HG03457 (cell line): ENCODE data around the gene CFAP65.

Experiments used
- ATAC-seq: cut with Tn5 transposase; IDR thresholded peaks from one replicate; pipeline ENCODE4 v1.9.1; 2021; ENCODE audit warnings: moderate number of reproducible peaks; ENCODE audit not compliant: unreplicated experiment

Gene CFAP65

DNA sequence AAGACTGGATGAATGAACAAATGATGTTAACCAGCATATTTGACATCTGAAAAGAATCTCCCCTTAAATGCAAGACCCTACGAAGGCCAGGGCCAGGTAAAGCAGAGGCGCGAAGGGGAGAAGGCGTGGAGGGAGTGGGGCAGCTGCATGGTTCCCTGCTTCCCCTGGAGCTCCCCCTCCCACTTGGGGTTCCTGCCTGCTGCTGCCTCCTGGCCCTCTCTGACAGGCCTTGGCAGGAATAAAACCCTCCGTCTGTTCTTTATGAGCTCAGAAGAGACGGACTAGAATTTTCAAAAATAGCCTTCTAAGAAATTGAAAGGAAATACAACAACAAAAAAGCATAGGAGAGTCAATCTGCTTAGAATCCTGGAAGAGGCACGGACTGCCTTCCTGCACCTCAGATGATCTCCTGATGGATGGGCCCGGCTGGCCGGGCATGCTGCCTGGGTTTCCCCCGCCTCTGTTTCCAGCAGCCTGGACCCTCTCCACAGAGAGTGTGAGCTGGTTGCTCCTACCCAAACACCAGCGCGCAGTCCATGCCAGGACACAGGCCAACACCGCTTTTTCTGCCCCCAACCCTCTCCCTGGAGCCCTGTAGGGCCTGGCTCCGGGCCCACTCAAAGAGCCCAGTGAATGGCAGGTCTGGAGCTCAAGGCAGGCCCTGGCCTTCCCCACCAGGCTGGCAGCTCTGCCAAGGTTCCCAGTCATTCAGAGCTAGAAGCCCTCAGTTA, 23.9 kb downstream of the CFAP65 start:
- ATAC-seq = no peak

DNA sequence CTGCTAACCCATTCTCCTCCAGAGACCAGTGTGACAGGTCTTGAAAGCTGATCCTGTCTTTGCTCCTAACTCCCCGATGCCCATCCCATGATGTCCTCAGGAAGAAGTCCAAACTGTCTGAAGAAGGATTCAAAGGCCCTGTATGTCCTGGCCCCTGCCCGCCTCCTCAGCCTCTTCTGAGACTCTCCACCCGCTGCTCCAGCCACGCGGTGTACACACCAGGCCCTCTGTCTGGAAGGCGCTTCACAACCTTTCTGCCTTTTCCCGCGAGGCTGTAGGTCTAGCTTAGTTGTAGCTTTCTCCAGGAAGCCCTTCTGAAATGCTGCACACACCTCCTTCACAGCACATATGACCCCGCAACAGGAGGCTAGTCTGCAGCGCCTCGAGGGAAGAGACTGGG, 24.6 kb downstream of the CFAP65 start:
- ATAC-seq = no peak

DNA sequence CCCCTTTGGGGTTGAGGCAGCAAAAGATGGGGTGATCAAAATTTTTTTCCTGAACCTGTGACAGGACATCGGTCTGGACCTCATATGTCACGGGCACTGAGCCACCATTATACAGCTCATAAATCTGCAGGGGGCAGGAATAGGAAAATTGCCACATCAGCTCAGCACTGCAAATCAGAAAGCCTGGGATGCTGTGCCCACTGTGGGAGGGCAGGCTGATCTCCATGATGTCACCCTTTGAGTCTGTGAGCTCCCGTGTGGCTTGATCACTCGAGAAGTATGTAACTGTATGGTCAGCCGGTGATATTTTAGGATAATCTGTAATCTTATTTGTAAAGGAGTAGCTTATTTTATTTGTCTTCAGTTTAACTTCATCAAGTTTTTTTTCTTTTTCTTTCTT, 30.4 kb downstream of the CFAP65 start:
- no peak for ATAC-seq

DNA sequence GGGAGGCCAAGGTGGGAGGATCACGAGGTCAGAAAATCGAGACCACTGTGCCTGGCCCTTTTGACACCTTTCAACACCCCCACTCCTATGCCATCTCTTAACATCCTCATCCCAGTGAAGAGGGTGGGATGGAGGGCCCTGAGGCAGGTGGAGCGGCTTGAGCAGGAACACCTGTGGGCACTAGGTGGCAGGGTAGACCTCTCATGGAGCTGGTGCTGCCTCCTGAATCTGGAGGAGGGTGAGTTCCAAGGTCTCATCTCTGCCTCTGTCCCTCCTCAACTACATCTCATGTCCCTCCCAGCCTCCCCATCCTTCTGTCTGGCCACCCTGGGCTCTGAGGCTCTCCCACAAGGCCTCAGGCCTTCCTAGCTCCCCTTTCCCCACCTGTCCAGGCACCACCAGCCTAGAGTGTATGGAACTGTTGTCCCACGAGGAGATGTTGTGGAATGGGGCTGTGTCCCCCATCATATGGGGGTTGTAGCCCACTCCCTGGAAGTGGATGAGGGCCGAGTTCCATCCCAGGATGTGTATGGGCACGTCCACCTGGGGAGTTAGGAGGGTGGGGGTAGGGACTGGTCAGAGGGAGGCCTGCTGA, 31.1 kb downstream of the CFAP65 start:
- no peak for ATAC-seq

DNA sequence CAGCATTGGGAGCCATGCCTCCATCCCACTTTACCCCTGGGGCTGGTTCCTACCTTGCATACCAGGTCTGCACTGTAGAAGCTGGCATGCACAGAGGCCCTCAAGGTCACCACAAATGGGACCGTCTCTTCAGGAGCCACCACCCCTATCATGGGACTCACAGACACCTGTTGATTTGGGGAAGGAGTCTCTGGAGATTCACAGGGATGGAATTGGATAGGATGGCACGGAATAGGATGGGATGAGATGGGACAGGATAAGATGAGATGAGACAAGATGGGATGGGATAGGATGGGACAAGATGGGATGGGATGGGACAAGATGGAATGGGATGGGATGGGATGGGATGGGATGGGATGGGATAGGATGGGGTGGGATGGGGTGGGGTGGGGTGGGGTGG, 32.0 kb downstream of the CFAP65 start:
- no peak for ATAC-seq

DNA sequence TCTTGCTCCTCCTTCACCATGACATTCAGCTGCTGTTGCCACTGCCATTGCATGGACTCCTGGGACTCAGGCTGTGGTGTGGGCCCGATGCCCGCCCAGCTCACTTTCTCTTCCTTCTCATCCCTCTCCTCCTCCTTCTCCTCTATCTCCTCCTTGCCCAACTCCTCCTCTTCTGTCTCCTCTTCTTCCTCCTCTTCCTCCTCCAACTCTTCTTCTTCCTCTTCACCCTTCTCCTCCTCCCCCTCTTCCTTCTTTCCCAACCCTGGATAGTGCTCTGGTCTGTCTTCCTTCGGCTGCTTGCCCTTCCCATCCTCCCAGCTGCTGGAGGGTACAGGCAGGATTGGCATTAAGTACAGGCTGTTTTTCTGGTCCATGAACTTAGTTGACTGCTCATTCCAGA, 37.3 kb downstream of the CFAP65 start:
- ATAC-seq = no peak

DNA sequence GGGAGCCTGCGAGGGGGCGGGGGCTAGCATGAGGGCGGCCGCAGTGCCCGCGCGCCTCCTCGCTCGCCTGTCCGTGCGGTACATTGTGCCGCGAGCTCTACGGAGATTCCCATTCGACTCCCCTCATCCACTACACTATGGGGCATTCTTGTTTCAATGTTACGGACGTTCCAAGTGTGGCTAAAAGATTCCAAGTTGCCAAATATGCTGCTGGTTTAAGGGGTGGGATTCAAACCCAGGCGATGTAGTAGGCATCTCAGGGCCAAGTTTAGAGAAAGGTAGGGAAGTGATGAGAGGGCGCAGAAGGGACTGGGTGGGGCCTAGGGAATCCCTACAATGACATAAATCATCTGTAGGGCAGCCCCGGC, 38.1 kb downstream of the CFAP65 start:
- ATAC-seq = no peak

DNA sequence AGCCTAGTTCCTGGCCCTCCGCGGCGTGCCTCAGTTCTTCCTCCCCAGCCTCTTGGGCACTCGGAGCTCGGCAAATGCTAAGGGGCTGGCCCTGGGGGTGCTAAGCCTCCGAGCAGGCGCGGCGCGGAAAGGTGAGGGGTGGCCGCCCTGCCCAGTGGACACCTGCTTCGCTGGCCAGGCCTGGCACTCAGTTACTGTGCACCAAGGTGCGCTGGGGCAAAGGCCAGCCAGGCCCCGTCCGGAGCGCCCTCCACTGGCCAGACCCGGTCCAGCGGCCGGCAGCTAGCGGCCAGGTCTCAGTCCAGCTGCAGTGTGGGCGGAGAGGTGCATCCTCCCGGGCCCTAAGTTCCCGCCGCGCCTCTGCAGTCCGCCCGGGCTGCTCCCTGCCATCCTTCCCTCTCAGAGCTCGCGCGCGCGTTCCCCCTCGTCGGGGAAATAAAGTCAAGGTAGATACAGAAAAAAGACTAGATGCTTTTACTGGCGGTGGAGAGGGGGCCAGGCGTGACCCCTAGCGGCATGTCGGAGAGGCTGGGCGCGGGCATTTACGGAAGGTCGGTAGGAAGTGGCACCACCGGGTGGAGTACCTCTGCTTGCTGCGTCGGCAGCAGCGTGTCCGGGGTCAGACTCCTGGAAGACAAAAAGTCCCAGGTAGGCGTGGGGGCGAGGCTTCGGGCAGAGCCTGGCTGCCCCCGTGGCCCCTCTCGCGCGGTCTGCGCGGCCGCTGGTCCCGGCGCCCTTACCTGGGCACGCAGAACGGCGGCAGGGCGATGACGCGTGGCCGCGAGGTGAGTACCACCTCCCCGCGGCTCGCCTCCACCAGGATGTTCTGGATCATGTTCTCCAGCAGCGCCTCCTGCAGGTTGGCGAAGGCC, 38.7 kb downstream of the CFAP65 start:
- ATAC-seq = no peak

DNA sequence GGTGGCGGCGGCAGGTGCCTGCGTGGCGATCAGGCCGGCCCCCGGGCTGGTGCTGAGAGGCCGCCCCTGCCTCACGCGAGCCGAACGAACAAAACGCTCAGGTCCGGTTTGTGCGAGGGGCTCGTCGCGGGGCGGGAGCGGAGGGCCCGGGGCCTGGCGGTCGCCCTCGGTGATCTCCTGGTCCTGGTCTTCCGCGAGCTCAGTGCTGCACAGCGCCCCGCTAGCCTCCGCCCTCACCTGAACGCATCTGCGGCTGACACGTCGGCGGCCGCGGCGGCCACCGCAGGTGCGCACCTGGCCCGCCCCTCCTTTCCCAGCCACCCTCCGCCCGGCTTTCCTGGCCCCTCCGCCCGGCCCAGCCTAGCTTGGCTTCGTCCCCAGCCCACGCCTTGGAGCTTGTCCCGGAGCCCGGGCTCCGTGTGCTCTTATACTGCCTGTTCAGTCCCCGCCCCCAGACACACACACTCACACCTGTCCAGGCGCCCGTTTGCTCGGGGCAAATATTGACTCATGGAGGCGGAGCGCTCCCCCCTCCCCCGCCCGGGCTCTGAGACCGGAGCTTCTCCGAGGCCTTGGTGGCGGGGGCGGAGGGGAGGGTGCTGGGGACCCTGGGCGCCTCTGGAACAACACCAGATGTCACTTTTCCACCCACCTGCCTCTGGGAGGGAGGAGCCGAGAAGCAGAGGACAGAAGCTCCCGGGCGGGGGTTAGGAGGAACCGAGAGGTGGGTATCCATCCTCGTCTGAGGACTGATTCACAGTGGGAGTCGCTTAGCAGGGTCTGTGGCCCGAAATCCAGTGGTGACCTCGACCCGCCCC, 39.5 kb downstream of the CFAP65 start:
- no peak for ATAC-seq

DNA sequence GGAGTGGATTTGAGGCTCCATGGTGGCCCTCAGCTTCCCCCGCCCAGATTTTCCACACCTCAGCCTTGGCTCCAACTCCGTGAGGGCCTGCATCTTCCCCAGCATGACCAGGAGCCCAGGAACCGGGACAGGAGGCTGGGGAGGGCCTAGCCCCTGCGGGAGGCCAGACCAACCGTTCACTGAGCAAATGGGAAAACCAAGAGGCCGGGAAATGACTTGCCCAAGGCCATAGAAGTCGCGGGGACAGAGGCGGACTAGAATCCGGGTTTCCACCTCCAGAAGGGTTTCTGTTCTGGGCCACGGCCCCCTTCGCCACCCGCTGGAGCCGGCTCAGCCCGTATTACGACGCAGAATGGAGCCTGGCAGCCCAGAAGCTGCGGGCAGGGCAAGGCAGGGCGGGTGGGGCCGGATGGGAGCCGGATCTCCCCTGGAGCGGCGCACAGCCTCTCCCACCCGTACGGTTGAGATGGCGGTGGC, 40.2 kb downstream of the CFAP65 start:
- no peak for ATAC-seq

DNA sequence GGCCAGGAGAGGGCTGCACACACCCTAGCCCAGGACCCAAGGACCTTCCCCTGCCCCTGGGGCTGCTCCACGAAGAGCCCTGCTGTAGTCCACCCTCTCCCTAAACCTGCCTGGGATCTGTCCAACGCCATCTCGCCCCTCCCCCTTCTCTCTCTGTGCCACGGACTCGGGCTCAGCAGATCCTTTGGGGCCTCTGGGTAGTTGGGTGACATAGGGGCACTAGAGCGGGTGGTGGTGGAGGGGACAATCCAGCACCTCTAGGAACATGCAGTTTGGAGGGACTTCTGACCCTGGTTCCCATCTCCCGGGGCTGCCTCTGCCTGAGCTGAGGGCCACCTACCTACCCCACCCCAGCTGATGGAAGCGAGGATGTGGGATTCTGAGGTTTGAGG, 40.8 kb downstream of the CFAP65 start:
- ATAC-seq = no peak

DNA sequence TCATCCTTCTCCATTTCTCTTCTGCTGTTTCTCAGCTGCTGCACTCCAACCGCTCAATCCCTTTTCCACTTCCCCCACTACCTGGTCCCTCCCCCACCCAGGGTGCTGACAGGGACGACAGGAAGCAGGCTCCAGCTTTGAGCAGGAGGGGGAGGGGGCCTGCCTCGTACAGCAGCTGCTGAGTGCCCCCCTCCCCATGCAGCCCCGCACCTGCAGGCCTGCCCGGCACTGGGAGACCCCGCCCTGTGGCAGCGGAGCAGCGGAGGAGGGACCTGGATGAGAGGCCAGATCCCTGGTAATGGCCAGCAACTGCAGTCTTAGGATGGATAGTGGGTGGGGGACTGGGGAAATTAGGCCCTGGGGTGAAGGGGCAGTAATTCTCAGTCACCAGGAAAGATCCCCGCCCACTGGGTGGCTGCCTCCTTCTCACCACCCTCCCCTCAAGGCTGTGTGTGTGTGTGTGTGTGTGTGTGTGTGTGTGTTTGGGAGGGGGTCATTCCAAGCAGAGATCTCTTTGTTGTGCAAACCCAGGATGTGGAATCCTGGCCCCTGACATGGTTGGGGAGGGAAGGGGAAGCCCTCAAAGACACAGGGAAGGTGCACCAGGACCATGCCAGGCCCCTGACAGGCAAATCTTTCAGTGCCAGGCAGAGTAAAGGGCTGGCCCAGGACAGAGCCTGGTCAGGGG, 41.3 kb downstream of the CFAP65 start:
- no peak for ATAC-seq

DNA sequence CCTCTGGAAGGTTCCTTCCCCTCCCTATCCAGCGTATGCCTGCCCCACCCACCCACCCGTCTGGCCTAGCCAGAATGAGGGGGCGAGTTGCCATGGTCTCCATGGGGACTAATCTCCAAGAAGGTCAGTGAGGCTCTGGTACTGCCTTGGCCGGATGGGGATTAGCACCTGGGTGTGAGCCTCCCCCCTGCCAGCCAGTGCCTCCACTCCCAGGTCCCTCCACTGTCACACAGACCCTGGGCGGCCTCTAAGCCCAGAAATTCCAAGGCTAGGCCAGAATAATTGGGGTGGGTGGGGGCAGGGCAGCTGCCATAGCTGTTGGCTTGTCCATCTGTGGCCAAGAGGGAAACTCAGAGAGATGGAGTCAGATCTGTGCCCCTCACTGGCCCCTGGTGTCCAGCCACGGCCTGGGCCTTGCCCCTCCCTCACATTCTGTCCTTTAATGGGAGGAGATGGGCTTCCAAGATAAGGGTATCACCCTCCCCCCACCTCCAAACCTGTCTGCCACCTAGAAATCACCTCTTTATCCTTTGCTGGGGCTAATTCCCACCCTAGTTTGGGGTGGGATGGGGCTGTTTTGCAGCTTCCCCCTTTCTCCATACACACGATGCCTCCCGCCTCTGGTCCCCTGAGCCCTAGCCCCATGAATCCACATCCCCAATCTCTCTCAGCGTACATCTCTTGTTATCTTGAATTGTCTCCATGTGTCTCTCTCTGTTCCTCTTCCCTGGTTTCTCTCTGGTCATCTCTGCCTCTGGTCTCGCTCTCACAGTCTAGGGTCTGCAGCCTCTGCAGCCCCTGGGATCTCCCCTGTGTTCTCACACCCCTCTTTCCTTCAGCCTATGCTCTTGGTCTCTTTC, 42.1 kb downstream of the CFAP65 start:
- no peak for ATAC-seq

DNA sequence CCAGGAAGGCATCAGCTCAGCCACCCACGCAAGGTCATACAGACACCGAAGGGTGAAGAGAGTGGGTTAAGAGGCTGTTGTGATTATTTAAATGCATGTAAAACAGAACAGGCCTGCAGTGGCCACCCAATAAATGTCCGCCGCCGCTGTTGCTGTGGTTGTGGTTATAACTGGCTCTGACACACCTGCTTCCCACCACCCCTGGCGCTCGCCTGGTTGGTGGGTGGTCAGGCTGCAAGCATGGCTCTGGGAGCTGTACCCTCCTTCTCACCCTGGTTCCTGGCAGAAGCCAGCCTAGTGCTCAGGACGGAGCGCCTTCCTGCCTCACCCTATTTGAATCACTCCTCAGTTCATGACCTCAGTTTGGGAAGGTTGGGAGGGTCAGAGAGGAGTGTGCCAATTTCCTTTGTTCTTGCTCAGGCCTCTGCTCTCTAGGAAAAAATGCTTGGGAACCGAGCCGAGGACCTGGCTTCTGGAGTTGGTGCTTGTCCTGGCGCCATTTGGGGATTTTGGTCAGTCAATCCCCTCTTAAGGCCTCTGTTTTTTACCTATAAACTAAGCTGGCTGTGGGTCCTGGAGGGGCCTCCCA, 42.8 kb downstream of the CFAP65 start:
- no peak for ATAC-seq

DNA sequence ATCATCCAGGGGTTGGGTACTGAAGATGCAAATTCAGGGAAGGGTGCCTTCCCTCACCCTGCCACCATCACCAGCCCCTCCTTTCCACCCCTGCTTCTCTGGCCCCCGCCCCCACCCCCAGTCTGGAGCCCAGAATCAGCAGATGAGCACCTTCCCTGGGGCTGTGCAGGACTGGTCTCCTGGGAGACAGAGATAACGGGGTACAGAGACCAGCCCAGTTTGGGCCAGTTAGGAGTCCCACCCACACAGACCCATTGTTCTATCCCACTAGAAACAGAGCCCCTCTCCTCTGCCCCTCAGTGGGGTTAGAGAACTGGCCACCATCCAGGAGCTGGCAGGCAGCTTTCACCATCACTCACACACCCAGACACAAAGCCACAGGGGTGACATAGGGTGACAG, 43.6 kb downstream of the CFAP65 start:
- ATAC-seq = no peak

DNA sequence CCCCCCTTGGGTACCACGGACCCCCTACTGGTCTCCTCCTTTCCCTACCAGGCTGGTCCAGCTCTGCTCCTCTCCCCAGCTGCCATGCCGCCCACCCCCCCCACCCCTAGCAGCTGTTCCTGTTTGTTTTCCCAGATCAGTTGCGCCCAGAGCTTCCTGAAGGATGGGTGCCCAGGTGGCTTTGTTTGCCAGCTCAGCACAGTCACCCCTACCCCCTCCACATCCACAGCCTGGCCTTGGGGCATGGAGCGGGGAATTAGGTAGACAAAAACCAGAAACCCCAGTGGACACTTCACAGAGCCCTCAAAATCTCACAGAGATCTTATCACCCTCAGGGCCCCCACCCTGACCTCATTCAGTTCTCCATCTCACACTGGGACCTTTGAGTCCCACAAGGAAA, 44.4 kb downstream of the CFAP65 start:
- no peak for ATAC-seq

DNA sequence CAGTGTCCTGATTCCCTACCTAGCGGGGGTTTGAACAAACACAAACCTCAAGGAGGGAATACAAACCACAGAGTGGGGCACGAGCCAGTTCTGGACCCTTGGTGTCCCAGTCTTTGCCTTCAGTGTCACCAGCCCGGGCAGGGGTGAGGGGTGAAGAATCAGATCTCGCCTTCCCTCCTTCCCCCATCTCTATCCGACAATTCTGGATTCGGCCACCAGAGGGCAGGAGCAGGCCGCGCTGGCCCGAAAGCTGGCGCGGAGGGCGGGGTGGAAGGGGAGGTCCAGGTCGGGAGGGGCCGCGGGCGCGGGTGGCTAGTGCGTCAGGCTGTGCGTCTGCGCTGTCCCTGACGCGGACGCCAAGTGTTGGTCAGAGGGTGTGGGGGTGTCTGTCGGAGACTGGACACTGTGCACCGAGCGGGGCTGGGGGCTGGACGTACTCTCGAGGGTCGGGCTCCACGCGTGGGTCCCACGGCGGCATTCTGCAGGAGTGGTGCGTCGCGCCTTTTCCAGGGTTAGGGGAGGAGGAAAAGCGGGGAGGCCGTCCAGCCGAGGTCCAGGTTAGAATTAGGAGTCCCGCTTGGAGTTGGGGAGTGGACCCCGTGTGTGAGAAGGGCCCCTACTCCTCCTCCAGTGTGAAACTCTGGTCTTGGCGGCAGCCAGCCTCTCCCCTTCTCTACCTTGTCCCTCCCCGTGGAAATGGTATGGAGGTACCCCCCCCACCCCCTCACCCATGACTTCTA, 45.2 kb downstream of the CFAP65 start:
- no peak for ATAC-seq

DNA sequence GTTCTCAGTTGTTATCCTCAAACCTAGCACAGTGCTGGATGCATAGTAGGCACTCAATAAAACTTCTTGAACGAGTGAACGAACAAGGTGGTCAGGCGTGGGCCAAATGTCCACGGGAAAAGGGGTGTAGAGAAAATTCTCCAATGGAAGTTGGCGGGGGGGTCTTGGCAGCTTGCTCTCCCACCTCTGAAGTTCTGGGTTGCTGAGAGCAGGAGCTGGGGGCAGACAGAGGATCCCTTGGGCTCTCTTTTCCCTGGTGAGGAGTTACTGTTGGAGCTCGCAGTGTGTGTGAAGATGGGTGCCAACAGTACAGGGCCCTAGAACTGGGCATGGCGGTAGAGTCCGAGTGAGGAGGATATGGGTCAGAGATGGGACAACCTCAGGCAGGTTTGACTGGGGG, 45.8 kb downstream of the CFAP65 start:
- ATAC-seq = no peak
